HepG2 (cell line): ENCODE data around the gene TJP2. TPM values are rescaled to one million over a fixed set of nuclear protein-coding genes. Genes with fewer than 3 reads are reported as not detected.

Experiments
- ATM ChIP-seq: fragments of 450-650 bp; IDR thresholded peaks from 2 replicates; pipeline ENCODE4 v1.7.1; 2017; ENCODE audit warnings: mild to moderate bottlenecking, borderline replicate concordance
- FOXA1 ChIP-seq, 2 experiments: fragments of 450-650 bp in 1 of 2; sonication (generic) in 1 of 2; formaldehyde crosslinking in 1 of 2; IDR thresholded peaks; 2 replicates each; pipeline versions ENCODE4 v1.4.0 to v1.6.1; 2016 to 2020; ENCODE audit warnings: missing genetic modification reagents in 1 of 2
- HDAC1 ChIP-seq: sonication (generic); formaldehyde crosslinking; IDR thresholded peaks from 2 replicates; pipeline ENCODE4 v1.5.1; 2020; ENCODE audit warnings: mild to moderate bottlenecking, missing genetic modification reagents
- HDAC2 ChIP-seq: sonication (generic); formaldehyde crosslinking; IDR thresholded peaks from 2 replicates; pipeline ENCODE4 v1.4.0; 2020; ENCODE audit warnings: missing genetic modification reagents
- HDAC6 ChIP-seq: fragments of 200-600 bp; sonication (generic); IDR thresholded peaks from 2 replicates; pipeline ENCODE4 v1.7.0; 2017; ENCODE audit warnings: mild to moderate bottlenecking, antibody characterized with exemption, low read length, low read depth
- NPAS2 ChIP-seq: sonication (generic); formaldehyde crosslinking; IDR thresholded peaks from 2 replicates; pipeline ENCODE4 v1.8.0; 2022; ENCODE audit warnings: mild to moderate bottlenecking, missing genetic modification reagents, borderline replicate concordance
- RFXANK ChIP-seq: IDR thresholded peaks from 2 replicates; pipeline ENCODE4 v1.6.1; 2016
- SMAD1 ChIP-seq: sonication (generic); formaldehyde crosslinking; IDR thresholded peaks from 2 replicates; pipeline ENCODE4 v1.4.0; 2020; ENCODE audit warnings: missing genetic modification reagents, low read depth, mild to moderate bottlenecking, borderline replicate concordance
- SNAPC4 ChIP-seq: sonication (generic); formaldehyde crosslinking; IDR thresholded peaks from 2 replicates; pipeline ENCODE4 v1.4.0; 2020; ENCODE audit warnings: mild to moderate bottlenecking, missing genetic modification reagents
- SRSF1 ChIP-seq: fragments of 200-400 bp; formaldehyde crosslinking; optimal IDR thresholded peaks from 2 replicates; pipeline ENCODE3; 2017; ENCODE audit warnings: mild to moderate bottlenecking, low read depth, low read length, moderate library complexity
- TBL1XR1 ChIP-seq: fragments of 150-350 bp; IDR thresholded peaks from 2 replicates; pipeline ENCODE4 v1.6.1; 2014; ENCODE audit warnings: borderline replicate concordance, low read length; ENCODE audit not compliant: partially characterized antibody
- ZFP90 ChIP-seq: sonication (generic); formaldehyde crosslinking; IDR thresholded peaks from 2 replicates; pipeline ENCODE4 v1.8.0; 2022; ENCODE audit warnings: missing genetic modification reagents, mild to moderate bottlenecking, inconsistent platforms, borderline replicate concordance
- ZGPAT ChIP-seq: IDR thresholded peaks from 2 replicates; pipeline ENCODE4 v1.6.1; 2016; ENCODE audit warnings: mild to moderate bottlenecking
- ZNF263 ChIP-seq: sonication (generic); formaldehyde crosslinking; IDR thresholded peaks from 2 replicates; pipeline ENCODE4 v1.4.0; 2020; ENCODE audit warnings: missing genetic modification reagents
- ZNF333 ChIP-seq: sonication (generic); formaldehyde crosslinking; IDR thresholded peaks from 2 replicates; pipeline ENCODE4 v1.4.0; 2020; ENCODE audit warnings: mild to moderate bottlenecking, missing genetic modification reagents, borderline replicate concordance
- ZNF552 ChIP-seq: sonication (generic); formaldehyde crosslinking; IDR thresholded peaks from 2 replicates; pipeline ENCODE4 v1.9.0; 2022; ENCODE audit warnings: missing genetic modification reagents, mild to moderate bottlenecking, borderline replicate concordance
- ZNF615 ChIP-seq: sonication (generic); formaldehyde crosslinking; IDR thresholded peaks from 2 replicates; pipeline ENCODE4 v1.5.0; 2020; ENCODE audit warnings: mild to moderate bottlenecking, missing genetic modification reagents, borderline replicate concordance
- polyA plus RNA-seq, 8 experiments: library from polyadenylated mRNA; depleted of rRNA in 3 of 8; stranded (reverse) in 7 of 8; unstranded in 1 of 8; fragments of >200 nt; fragmentation: Illumina TruSeq in 4 of 8; extraction: Trizol in 4 of 8; gene quantifications; 2 replicates each; pipeline versions ENCODE4 v1.2.1 to v1.2.3, GENCODE V29; 2011 to 2016; ENCODE audit warnings: low read depth in 4 of 8, missing spikeins in 1 of 8, mixed read lengths in 1 of 8; ENCODE audit not compliant: insufficient read depth in 1 of 8
- total RNA-seq, 5 experiments: library from RNA; depleted of rRNA; stranded (reverse); fragments of >200 nt; fragmentation: Illumina TruSeq; extraction: Trizol; gene quantifications; 2 replicates each; pipeline ENCODE4 v1.2.3, GENCODE V29; 2016; ENCODE audit warnings: low read depth in 1 of 5
- TF ChIP-seq, protein P1 (sequence below): sonication (generic); formaldehyde crosslinking; IDR thresholded peaks from 2 replicates; pipeline ENCODE4 v1.5.0; 2020; ENCODE audit warnings: mild to moderate bottlenecking, missing genetic modification reagents, borderline replicate concordance
- TF ChIP-seq, protein P2 (sequence below): sonication (generic); formaldehyde crosslinking; IDR thresholded peaks from 2 replicates; pipeline ENCODE4 v1.4.0; 2020; ENCODE audit warnings: missing genetic modification reagents, borderline replicate concordance

TJP2 gene
- total and polyA plus RNA-seq, 2 of the 13 experiments (the other 11 are each of a cell fraction or from before 2014, with no cell fraction given) = 109 to 110 TPM

DNA sequence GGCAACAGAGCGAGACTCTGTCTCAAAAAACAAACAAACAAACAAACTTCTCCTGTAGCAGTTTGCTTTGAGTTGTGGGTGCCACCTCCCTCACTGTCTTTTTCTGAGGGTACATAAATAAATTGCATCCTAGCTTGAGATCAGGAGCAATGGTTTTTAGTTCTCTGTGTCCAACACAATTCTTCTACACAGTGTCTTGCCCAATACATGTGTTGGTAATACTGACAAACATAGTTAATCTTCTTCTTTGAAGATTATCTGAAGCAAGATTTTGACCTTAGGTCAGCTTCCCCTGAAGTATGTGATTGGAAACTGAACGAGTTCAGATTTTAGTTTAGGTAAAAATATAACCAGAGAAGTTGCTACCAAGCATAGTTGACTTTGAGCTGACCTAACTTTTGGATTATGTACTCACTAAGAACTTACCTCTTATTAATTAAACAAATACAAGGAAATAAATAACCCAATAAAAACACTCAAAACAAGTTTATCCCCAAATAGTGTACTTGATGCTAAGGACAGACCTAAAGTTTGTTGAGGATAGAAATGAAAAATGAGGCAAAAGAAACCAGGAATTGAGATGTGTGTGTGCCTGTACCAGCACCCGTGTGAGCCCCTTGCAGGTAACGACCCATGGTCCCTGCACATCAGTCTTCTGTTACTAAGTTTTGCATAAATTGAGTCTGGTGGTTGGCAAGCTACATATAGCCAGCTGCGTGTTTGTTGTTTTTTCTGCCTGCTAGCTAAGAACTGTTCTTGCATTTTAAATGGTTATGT lies 16.2 kb downstream of the TJP2 start (continued):
- TF ChIP-seq SNAPC4 (CRISPR knock-in tag) (no peak), ZNF615 (CRISPR knock-in tag) (no peak), ZFP90 (CRISPR knock-in tag) (no peak), HDAC1 (CRISPR knock-in tag) (peak; percentile 80), SMAD1 (CRISPR knock-in tag) (no peak), ZNF333 (CRISPR knock-in tag) (no peak), HDAC2 (CRISPR knock-in tag) (peak; percentile 94), ZGPAT (CRISPR knock-in tag) (peak; percentile 54), ZNF263 (CRISPR knock-in tag) (no peak), SRSF1 (no peak), NPAS2 (CRISPR knock-in tag) (no peak), FOXA1 (IDR thresholded peaks at IDR 0.05) (no peak), FOXA1 (CRISPR knock-in tag; IDR thresholded peaks at IDR 0.05) (peak; percentile 74), RFXANK (CRISPR knock-in tag) (no peak), ZNF552 (CRISPR knock-in tag) (no peak), HDAC6 (no peak), ATM (no peak), TBL1XR1 (no peak)
- TF ChIP-seq, protein P1, sequence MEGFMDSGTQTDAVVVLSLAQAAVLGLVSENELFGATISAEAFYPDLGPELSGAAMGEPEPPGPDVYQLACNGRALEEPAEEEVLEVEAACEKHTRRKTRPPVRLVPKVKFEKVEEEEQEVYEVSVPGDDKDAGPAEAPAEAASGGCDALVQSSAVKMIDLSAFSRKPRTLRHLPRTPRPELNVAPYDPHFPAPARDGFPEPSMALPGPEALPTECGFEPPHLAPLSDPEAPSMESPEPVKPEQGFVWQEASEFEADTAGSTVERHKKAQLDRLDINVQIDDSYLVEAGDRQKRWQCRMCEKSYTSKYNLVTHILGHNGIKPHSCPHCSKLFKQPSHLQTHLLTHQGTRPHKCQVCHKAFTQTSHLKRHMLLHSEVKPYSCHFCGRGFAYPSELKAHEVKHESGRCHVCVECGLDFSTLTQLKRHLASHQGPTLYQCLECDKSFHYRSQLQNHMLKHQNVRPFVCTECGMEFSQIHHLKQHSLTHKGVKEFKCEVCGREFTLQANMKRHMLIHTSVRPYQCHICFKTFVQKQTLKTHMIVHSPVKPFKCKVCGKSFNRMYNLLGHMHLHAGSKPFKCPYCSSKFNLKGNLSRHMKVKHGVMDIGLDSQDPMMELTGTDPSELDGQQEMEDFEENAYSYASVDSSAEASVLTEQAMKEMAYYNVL = no peak
- TF ChIP-seq, protein P2, sequence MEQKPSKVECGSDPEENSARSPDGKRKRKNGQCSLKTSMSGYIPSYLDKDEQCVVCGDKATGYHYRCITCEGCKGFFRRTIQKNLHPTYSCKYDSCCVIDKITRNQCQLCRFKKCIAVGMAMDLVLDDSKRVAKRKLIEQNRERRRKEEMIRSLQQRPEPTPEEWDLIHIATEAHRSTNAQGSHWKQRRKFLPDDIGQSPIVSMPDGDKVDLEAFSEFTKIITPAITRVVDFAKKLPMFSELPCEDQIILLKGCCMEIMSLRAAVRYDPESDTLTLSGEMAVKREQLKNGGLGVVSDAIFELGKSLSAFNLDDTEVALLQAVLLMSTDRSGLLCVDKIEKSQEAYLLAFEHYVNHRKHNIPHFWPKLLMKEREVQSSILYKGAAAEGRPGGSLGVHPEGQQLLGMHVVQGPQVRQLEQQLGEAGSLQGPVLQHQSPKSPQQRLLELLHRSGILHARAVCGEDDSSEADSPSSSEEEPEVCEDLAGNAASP = peak; percentile 82; the same call in 1 of the 2 replicates
